DMS 273 treated with DMSO at 0.1 percent for 48 hours (cell line): Measurements from ENCODE around the gene EVI5L.

ENCODE experiments used
- DNase-seq: peaks from one replicate; lab custom pipeline; 2025; lab: John Stamatoyannopoulos, UW

EVI5L gene

GRCh38 chr19:7898967-7899366 lies 68.9 kb downstream of the EVI5L start:
- DNase-seq, result no peak

DNA sequence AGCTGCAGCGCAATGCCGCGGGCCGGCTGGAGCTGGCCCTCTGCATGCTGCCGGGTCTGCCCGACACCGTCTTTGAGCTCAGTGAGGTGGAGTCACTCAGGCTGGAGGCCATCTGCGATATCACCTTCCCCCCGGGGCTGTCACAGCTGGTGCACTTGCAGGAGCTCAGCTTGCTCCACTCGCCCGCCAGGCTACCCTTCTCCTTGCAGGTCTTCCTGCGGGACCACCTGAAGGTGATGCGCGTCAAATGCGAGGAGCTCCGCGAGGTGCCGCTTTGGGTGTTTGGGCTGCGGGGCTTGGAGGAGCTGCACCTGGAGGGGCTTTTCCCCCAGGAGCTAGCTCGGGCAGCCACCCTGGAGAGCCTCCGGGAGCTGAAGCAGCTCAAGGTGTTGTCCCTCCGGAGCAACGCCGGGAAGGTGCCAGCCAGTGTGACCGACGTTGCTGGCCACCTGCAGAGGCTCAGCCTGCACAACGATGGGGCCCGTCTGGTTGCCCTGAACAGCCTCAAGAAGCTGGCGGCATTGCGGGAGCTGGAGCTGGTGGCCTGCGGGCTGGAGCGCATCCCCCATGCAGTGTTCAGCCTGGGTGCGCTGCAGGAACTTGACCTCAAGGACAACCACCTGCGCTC lies 69.8 kb downstream of the EVI5L start:
- DNase-seq, result no peak

GRCh38 chr19:7900401-7900870 lies 70.4 kb downstream of the EVI5L start:
- DNase-seq, result no peak

GRCh38 chr19:7900931-7901330 lies 70.9 kb downstream of the EVI5L start:
- no peak for DNase-seq

DNA sequence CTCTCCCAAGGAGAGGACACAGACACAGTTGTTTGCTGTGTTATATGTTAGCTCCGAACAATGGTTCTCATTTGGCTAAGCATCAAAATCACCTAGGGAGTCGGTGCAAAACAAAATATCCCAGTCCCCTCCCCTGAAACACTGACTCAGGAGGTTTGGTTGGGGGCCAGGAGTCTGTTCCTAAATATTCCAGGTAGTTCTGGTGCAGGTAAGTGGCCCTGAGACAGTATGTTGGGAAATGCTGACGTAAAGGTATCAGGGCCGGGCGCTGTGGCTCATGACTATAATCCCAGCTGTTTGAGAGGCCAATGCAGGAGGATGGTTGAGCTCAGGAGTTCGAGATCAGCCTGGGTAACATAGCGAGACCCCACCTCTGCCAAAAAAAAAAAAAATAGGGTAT lies 71.3 kb downstream of the EVI5L start:
- no peak for DNase-seq

GRCh38 chr19:7902796-7903243 lies 72.8 kb downstream of the EVI5L start:
- DNase-seq, result no peak

- DNase-seq, result peak; percentile 97
These were observed 73.4 kb downstream of the EVI5L start, which contains the start of gene MAP2K7 for GRCh38 chr19:7903244-7904073. Gene MAP2K7, plus strand, starts transcription at chr19:7903877. Its CDS starts 68 bp downstream, at chr19:7903945.

DNA sequence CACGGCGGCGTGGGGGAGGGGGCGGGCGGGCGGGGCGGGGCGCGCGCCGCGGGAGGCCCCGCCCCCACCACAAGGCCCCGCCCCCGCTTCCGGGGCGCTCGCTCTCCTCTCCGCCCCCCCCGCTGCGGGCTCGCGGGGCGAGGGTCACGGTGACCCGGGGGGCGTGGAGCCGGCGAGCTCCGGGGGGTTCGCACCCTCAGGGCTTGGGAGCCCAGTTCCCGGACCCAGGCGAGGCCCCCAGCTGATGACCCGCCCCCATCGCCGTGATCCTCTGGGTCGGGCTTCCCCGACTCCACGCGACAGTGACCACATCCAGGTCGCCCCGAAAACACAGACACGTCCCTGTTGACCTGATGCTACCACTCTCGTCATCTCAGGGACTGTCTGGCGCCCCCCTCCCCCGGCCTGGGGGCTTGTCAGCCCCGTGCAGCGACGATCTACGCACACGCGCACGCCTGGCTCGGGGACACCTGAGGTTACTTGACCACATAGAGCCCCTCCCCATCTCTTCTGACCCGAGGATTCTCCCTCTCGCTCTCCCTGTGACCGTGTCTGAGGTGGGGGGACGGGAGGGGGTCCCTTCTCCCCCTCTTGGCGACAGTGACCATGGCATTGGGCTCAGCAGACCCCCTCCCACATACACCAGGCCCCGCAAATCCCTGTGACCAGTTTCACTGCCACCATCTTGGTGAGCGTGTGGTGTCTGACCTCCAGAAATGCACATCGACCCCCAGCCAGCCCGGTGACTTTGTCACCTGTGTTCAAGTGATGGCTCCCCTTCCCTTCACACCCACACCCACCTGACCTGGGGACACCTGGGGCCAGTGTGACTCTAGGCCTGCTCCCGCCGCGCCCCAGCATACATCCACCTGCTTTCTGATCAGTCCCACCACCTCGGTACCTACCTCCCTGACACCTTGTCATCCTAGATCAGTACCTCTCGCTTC lies 74.3 kb downstream of the EVI5L start:
- no peak for DNase-seq

- no peak for DNase-seq
These were observed 75.2 kb downstream of the EVI5L start for GRCh38 chr19:7905268-7905667.

DNA sequence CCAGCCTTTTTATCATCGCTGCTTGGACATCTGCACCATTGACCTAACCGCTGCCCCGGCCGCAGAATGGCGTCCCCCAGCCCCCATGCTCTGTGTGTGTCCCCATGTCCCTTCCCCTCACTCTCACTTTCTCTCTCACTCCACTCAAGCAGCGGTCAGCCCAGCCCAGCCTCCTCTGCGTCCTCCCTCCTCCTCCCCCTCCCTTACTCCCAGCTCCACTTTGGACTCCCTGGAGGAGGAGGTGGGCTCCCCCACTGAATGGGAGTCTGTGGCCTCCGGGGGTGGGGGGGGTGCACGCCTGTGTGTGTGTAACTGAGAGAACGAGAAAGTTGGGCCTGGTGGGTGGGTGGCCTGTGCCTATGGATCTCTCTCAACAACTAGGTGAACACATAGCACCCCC lies 75.8 kb downstream of the EVI5L start:
- no peak for DNase-seq

GRCh38 chr19:7907122-7907521 lies 77.1 kb downstream of the EVI5L start:
- DNase-seq, result no peak

- no peak for DNase-seq
These were observed 77.5 kb downstream of the EVI5L start for GRCh38 chr19:7907544-7907943.

GRCh38 chr19:7908078-7908699 lies 78.2 kb downstream of the EVI5L start:
- DNase-seq, result no peak

DNA sequence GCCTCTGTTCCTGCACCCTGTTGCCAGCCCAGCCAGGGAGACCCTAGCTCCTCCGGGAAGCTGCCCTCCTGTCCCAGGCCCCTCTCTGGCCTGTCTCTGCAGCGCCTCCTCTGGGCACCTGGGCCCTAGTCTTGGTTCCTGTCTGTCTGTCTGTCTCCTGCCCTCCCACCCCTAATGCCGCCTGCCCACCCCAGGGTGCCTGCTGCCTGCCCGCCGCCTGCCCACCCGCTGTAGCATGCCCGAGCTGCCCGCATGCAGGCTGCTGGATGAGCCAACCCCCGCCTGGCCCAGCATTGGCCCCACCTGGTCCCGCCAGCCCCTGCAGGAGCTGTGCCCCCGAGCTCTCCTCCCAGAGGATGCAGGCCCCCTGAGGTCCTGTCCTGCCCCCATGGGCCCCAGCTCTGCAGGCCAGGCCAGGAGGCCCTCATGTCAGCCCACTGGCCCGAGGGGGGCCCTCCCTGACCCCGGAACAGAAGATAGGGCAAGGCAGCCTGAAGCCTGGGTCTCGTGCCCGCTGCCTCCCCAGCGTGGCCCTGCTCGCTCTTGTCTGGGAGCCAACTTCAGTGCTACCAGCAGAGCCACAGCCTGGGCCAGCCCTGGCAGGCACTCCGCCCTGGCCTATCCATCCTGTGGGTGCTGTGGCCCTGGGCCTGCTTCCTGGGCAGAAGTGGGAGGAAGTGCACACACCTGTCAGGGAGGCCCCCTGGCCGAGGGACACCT lies 78.9 kb downstream of the EVI5L start:
- no peak for DNase-seq

- DNase-seq, result no peak
These were observed 79.6 kb downstream of the EVI5L start for GRCh38 chr19:7909471-7910067.

GRCh38 chr19:7910321-7911161 lies 80.5 kb downstream of the EVI5L start:
- DNase-seq, result no peak

GRCh38 chr19:7911508-7912143 lies 81.6 kb downstream of the EVI5L start:
- DNase-seq, result no peak

GRCh38 chr19:7912144-7912696 lies 82.2 kb downstream of the EVI5L start:
- no peak for DNase-seq
